HEK293T (cell line): Measurements from ENCODE around the gene TOR1AIP1.

Source experiments
- CTBP1 ChIP-seq: fragments of 450-650 bp; IDR thresholded peaks from 2 replicates; pipeline ENCODE4 v1.6.1; 2016; ENCODE audit warnings: borderline replicate concordance
- ELF4 ChIP-seq: fragments of 450-650 bp; IDR thresholded peaks from 2 replicates; pipeline ENCODE4 v1.6.1; 2017; ENCODE audit warnings: antibody characterized with exemption
- FOXA1 ChIP-seq: fragments of 450-650 bp; IDR thresholded peaks from 2 replicates; pipeline ENCODE4 v1.6.1; 2016; ENCODE audit warnings: mild to moderate bottlenecking
- NFRKB ChIP-seq: fragments of 450-650 bp; IDR thresholded peaks from 2 replicates; pipeline ENCODE4 v1.6.1; 2016; ENCODE audit warnings: mild to moderate bottlenecking, moderate library complexity
- TARDBP ChIP-seq: fragments of 450-650 bp; IDR thresholded peaks from 2 replicates; pipeline ENCODE4 v1.6.1; 2016

GRCh38 chr1:179923029-179923428, 40.9 kb downstream of the TOR1AIP1 start:
- TF ChIP-seq NFRKB (no peak), TARDBP (no peak), ELF4 (no peak), FOXA1 (no peak), CTBP1 (no peak)
